ENCODE data around the gene RBM26. TPM values are rescaled to one million over a fixed set of nuclear protein-coding genes. Genes with fewer than 3 reads are reported as not detected.

Gene RBM26
- total and polyA plus RNA-seq, 2 experiments from 2014 or later = 19.3 to 45.9 TPM

- no peak overlapping the region for H3K4me2 ChIP-seq
- H3K36me3 ChIP-seq (replicated peaks; ENCODE audit: insufficient read depth, low read depth) = no peaks in the 10 kb centered on the region
- H3K4me1 ChIP-seq (ENCODE audit: insufficient read depth) = no peaks in the 10 kb centered on the region
- no peaks in the 10 kb centered on the region for H4K20me1 ChIP-seq (ENCODE audit: insufficient read depth, poor library complexity, severe bottlenecking)
- H2AFZ ChIP-seq = no peak overlapping the region
- H3K27me3 ChIP-seq = no peaks in the 10 kb centered on the region
- no peaks in the 10 kb centered on the region for H3K79me2 ChIP-seq
- no peak overlapping the region for H3K4me3 ChIP-seq
- no peaks in the 10 kb centered on the region for H3K9me2 ChIP-seq (replicated peaks; ENCODE audit: insufficient read depth)
- TF ChIP-seq EZH2 (IDR thresholded peaks at IDR 0.05; ENCODE audit: borderline replicate concordance) = no peak
- no peak for TF ChIP-seq EZH2phosphoT487 (IDR thresholded peaks at IDR 0.05; ENCODE audit: low read depth, severe bottlenecking, unreplicated experiment)
- TF ChIP-seq CTCF (IDR thresholded peaks at IDR 0.05; ENCODE audit: poor library complexity) = peak; percentile 74
- no peaks in the 10 kb centered on the region for H3K9me3 ChIP-seq (ENCODE audit: low read depth)
- peak; percentile 53 for DNase-seq (ENCODE audit: low spot score)
- WGBS (ENCODE audit: low lambda C conversion rate, missing lambda C conversion rate) = 42% methylated on average over 2 of the region's 2 CpGs
- no peak overlapping the region for H3K27ac ChIP-seq
Measured at GRCh38 chr13:79423801-79424642, 18.0 kb upstream of the RBM26 start.

- no peak for DNase-seq (ENCODE audit: low spot score)
- H3K79me2 ChIP-seq = no peaks in the 10 kb centered on the region
- no peak for TF ChIP-seq EZH2 (IDR thresholded peaks at IDR 0.05; ENCODE audit: borderline replicate concordance)
- TF ChIP-seq EZH2phosphoT487 (IDR thresholded peaks at IDR 0.05; ENCODE audit: low read depth, severe bottlenecking, unreplicated experiment) = no peak
- no peak for TF ChIP-seq CTCF (IDR thresholded peaks at IDR 0.05; ENCODE audit: poor library complexity)
- WGBS (ENCODE audit: low lambda C conversion rate, missing lambda C conversion rate) = 92% methylated on average over 4 of the region's 4 CpGs
- no peak overlapping the region for H3K27ac ChIP-seq
- no peak overlapping the region for H2AFZ ChIP-seq
- no peak overlapping the region for H3K4me3 ChIP-seq
- H3K4me2 ChIP-seq = no peak overlapping the region
- no peaks in the 10 kb centered on the region for H3K9me2 ChIP-seq (replicated peaks; ENCODE audit: insufficient read depth)
- no peaks in the 10 kb centered on the region for H4K20me1 ChIP-seq (ENCODE audit: insufficient read depth, poor library complexity, severe bottlenecking)
- no peaks in the 10 kb centered on the region for H3K4me1 ChIP-seq (ENCODE audit: insufficient read depth)
- H3K36me3 ChIP-seq (replicated peaks; ENCODE audit: insufficient read depth, low read depth) = no peaks in the 10 kb centered on the region
- no peaks in the 10 kb centered on the region for H3K9me3 ChIP-seq (ENCODE audit: low read depth)
- no peaks in the 10 kb centered on the region for H3K27me3 ChIP-seq
Measured at GRCh38 chr13:79423340-79423739, 17.3 kb upstream of the RBM26 start.

- Histone ChIP-seq H3K36me3 (replicated peaks; ENCODE audit: insufficient read depth, low read depth) (no peaks in the 10 kb centered on the region), H3K4me3 (no peak overlapping the region), H2AFZ (no peak overlapping the region), H3K27me3 (no peaks in the 10 kb centered on the region), H3K4me2 (no peak overlapping the region), H3K9me2 (replicated peaks; ENCODE audit: insufficient read depth) (no peaks in the 10 kb centered on the region), H3K79me2 (no peaks in the 10 kb centered on the region), H3K9me3 (ENCODE audit: low read depth) (no peaks in the 10 kb centered on the region), H3K27ac (no peak overlapping the region), H3K4me1 (ENCODE audit: insufficient read depth) (no peaks in the 10 kb centered on the region), H4K20me1 (ENCODE audit: insufficient read depth, poor library complexity, severe bottlenecking) (no peaks in the 10 kb centered on the region)
- no peak for DNase-seq (ENCODE audit: low spot score)
- TF ChIP-seq CTCF (IDR thresholded peaks at IDR 0.05; ENCODE audit: poor library complexity) (no peak), EZH2 (IDR thresholded peaks at IDR 0.05; ENCODE audit: borderline replicate concordance) (no peak), EZH2phosphoT487 (IDR thresholded peaks at IDR 0.05; ENCODE audit: low read depth, severe bottlenecking, unreplicated experiment) (no peak)
- WGBS (ENCODE audit: low lambda C conversion rate, missing lambda C conversion rate) = 89% methylated on average over 1 of the region's 1 CpG
Measured at GRCh38 chr13:79419365-79419764, 13.3 kb upstream of the RBM26 start.
